Activated CD4-positive, alpha-beta T cell treated with anti-CD3 and anti-CD28 coated beads, Interleukin-10, Interleukin-2, amounts not matched to agents 100 ng/mL and 50 ng/mL, durations not matched to agents 16 hours and 8 hours (primary cell): ENCODE measurements around the gene ELAVL1.
"Not testable (repeated sequence)": the region's sequence is repeated elsewhere in the genome, so short reads cannot be mapped to it uniquely, and the experiment has no call there.

ENCODE experiments used
- DNase-seq: peaks from one replicate; pipeline ENCODE4 v3.0.0-alpha.2; 2020

ELAVL1 gene

GRCh38 chr19:8005534-8006256 lies at the start of gene ELAVL1:
TSS of gene ELAVL1 (minus strand) at chr19:8005641. CDS start at chr19:7991815, 13,826 bp downstream.
- peak; percentile 94 for DNase-seq

GRCh38 chr19:8054169-8054568 lies 48.7 kb upstream of the ELAVL1 start:
- no peak for DNase-seq

DNA sequence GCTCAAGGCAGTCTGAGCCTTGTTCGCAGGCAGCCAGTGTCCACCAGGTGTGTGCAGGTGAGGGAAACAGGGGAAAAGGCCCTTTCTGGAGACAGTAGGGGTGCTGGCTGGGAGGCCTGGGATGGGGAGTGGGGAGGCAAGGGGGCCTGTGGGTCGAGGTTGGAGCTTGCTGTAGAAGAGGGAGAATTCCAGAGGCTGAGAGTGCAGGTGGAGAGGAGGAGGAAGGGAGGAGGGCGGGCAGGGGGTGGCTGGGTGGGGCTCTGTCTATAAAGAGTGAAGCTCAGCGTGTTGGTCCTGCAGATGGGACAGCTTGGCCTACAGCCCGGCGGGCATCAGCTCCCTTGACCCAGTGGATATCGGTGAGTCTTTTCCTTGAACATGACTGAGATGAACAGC lies 47.0 kb upstream of the ELAVL1 start, which contains the start of gene CCL25:
CCL25 (plus strand) TSS at position 297 of the 396 bp plus-strand sequence. CDS start 290 bp downstream, outside the sequence.
- DNase-seq = no peak

- DNase-seq = peak; percentile 89
Observed at GRCh38 chr19:8050274-8051096, 45.0 kb upstream of the ELAVL1 start.

DNA sequence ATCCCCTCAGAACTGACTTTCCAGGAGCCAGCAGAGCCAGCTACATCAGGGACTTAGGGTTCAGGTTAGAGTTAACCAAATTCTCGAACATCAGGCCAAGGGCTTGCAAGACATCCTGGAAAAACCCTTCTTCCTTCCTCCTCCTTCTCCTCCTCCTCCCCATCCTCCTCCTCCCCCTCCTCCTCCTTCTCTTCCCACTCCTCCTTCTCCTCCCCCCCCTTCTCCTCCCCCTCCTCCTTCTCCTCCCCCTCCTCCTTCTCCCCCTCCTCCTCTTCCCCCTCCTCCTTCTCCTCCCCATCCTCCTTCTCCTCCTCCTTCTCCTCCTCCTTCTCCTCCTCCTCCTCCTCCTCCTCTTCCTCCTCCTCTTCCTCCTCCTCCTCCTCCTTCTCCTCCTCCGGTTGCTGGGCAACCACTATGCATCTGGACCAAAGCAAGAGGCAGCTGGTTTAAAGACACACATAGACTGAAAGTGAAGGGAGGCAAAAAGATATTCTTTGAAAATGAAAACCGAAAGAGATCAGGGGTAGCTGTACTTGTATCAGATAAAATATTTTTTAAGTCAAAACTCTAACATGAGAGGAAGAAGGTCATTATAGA lies 41.2 kb upstream of the ELAVL1 start:
- DNase-seq = peak; percentile 18

DNA sequence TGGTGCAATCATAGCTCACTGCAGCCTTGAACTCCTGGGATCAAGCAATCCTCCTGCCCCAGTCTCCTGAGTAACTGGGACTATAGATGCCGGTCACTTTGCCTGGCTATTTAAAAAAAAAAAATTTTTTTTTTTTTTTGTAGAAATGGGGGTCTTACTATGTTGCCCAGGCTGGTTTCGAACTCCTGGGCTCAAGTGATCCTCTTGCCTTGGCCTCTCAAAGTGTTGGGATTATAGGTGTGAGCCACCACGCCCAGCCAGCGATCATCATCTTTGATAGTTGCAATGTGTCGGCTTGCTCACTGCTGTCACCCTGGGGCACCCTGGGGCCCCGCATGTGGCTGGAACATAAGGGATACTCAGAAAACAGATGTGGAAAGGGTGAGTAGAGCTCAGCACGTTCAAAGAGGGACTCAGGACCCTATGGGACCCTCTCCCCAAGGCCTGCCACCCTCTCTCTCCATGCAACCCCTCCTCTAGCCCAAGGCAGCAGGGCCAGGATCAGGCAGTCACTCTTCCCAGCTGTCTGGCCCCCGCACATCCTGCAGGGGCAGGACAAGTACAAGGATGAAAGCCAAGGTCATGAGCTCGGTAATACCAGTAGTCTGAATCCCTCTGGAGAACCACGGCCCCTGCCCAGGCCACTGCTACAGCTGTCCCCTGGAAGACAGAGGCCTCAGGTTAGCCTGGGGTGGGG lies 40.6 kb upstream of the ELAVL1 start:
- no peak for DNase-seq

DNA sequence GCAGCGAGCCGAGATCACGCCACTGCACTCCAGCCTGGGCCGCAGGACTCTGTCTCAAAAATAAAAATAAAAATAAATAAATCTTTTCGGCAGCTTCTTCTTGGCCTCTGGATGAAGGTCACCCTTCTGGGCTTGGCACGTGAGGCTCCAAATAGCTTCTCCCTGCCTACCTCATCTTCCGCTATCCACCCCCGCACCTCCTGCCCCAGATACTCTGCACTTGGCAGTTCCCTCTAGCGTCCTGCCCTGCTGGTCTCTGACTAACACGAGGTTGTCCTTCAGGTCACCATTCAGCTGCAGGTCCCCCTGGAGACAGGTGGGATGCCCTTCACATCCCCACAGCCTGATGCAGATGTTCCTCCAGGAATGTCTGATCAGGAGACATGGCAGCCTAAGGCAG lies 38.6 kb upstream of the ELAVL1 start:
- no peak for DNase-seq

DNA sequence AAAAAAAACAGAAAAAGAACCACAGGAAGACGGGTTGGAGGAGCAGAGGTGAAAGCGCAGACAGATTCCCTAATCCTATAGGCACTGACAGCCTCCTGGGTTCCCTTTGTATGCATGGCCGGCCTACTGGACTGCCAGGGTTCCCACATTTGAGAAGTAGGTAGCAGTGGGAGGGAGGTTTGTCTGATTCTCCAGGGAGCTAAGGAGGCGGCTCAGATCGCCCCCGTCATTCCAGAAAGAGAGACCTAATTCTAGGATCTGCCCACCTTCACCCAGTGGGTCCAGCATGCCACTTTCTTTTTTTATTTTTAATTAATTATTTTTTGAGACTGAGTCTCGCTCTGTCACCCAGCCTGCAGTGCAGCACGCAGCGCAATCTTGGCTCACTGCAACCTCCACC lies 37.5 kb upstream of the ELAVL1 start:
- no peak for DNase-seq

DNA sequence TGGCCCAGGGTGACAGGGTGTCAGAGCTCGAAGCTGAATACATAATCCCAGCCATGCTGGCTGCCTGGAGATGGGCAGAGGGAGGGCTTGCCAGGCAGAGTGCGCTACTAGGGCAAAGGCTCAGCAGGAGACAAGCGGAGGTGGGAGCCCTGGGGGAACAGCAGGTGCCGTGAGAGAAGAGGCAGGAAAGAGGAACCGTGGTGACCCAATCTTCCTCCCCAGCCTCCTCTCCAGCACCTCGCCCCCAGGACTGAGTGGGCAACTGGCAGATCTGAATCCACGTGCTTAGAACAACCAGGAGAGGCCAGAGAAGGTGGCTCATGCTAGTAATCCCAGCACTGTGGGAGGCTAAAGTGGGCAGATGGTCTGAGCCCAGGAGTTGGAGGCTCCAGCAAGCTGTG lies 36.1 kb upstream of the ELAVL1 start:
- DNase-seq = no peak

- no peak for DNase-seq
Observed at GRCh38 chr19:8039231-8039630, 33.8 kb upstream of the ELAVL1 start.

- DNase-seq = no peak
Observed at GRCh38 chr19:8038815-8039214, 33.4 kb upstream of the ELAVL1 start.

DNA sequence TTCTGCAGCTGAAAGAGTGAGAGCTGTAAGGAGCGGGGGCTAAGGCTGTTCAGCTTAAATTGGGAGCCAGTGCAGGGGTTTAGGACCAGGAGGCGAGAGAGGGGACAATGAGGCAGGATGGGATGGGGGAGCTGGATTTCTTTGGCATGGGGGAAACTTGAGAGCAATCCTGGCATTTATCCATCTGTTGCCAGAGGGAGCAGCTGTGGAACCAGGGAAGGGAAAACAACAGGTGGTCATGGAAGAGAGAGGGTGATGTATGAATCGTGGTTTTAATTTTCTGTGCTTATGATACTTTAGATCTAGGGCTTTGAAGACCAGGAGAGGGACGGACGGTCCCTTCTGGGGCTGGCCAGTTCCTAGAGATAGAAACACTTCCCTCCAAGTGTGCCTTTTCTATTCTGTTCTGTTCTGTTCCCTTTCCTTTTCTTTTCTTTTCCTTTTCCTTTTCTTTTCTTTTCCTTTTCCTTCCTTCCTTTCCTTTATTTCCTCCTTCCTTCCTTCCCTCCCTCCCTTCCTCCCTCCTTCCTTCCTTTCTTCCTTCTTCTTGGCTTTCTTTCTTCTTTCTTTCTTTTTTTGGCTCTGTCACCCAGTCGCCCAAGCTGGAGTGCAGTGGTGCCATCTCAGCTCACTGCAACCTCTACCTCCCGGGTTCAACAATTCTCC lies 31.1 kb upstream of the ELAVL1 start:
- DNase-seq = no peak

DNA sequence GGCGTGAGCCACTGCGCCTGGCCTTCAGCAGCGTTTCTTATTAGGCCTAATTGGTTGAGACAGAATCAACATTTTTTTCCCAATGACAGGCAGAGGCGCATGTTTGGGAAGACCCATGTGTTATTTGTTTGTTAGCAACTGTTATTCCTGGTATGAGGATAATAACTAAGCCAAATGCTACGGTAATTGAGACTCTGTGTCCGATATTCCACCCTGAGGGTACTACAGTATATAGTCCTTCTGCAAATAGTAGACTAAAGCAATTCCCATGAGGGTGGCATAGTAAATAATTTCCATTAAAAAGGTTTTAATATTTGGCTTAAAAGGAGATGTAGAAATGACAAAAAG lies 28.7 kb upstream of the ELAVL1 start:
- no peak for DNase-seq

DNA sequence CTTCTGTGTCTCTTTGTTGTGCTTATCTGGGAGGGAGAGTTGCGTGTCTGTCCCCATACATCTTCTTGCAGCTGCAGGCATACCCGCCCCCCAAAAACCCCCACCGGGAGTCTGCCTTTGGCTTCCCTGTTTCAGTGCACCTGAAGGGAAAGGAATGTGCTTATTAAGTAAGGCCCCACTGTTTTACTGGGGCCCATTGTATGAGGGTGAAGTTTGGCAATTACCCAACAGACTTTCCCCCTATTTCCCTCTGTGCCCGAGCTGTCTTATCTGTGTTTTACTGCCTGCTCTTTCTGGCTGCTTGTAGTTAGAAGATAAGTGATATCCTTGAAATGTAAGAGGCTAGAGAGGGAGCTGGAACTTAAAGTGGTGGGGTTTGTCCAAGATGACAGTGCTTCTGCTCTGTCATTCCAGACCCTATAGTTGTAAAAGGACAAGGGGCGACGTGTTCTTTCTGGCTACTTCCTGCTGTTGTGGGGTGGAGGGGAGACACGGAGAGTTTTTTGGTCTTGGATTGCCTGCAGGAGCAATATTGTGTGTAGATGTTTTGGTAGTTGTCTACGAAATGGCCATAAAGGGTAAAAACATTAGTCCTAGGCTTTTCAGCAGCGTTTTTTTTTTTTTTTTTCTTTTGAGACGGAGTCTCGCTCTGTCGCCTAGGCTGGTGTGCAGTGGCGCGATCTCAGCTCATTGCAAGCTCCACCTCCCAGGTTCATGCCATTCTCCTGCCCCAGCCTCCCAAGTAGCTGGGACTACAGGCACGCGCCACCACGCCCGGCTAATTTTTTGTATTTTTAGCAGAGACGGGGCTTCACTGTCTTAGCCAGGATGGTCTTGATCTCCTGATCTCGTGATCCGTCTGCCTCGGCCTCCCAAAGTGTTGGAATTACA lies 28.1 kb upstream of the ELAVL1 start:
- DNase-seq = not testable (repeated sequence)

DNA sequence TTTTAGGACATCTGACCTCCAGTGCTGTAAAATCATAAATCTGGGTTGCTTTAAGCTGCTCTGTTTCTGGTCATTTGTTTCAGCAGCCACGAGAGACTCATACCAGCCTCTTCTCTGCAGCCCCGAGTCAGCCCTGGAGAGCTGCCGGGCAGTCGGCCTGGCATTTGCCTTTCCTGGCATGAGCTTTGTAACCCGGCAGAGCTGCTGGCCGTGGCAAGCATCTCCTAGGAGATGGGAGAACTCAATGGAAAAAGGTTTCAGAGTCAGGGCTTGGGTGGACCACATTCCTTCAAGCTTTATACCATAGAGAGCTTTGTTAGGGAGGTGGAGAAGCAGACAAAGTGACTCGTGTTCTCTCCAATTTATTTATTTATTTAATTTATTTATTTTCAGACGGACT lies 25.5 kb upstream of the ELAVL1 start:
- no peak for DNase-seq

DNA sequence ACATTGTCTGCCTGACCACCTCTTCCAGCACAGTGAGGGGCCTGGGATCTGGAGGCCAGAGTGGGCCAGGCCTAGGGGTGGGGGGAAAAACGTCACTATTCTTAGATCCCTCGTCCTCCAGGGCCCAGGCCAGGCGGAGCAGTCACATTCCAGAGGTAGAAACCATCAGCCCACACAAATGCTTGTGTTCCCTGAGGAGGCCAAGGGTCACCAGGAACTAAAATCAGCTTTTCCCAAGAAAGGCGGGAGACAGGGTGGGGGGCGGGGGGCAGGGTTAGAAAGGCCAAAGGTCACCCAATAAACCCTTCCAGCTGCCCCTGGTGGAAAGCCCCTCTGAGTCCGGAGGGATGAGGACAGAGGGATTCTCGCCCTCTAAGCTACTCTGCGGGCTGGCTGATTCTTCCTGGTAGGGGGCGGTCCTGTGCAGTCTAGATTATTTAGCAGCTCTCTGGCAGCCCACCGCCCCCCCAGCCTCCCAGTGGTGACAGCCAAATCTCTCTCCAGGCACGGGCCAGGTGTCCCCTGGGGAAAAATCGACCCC lies 23.6 kb upstream of the ELAVL1 start:
- no peak for DNase-seq

DNA sequence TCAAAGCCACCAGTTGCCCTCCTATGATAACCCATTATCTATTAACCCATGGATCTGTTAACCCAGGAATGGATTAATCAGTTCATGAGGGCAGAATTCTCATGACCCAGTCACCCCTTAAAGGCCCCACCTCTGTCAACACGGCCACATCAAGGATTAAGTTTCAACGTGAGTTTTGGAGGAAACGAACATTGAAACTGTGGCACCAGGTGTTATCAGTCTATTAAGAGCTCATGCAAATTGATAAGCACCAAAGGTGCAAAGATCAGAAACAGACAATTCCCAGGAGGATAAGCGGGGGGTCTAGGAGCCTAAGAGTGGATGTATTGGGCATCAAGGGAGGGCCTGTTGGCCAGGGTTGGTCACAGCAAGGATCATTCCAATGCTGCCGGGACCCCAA lies 19.9 kb upstream of the ELAVL1 start:
- no peak for DNase-seq

GRCh38 chr19:8024256-8024655 lies 18.8 kb upstream of the ELAVL1 start:
- not testable (repeated sequence) for DNase-seq

GRCh38 chr19:8023371-8023770 lies 17.9 kb upstream of the ELAVL1 start:
- no peak for DNase-seq

DNA sequence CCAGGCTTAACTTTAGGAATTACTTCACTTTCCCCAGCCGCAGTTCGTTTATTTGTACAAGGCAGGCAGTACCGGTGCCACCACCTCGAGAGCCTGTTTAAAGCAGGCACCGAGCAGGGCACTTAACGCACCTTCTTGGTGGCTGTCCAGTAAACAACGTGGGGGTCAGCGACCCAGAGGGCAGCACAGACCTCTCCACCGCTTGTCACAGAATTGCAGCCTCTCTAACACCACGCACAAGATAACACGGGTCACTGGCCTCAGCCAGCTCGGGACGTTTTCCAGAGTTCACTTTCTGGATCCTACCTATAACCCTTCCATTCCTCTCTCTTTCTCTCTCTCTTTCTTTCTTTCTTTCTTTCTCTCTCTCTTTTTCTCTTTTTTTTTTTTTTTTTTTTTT lies 16.8 kb upstream of the ELAVL1 start:
- no peak for DNase-seq

GRCh38 chr19:8021374-8021773 lies 15.9 kb upstream of the ELAVL1 start:
- DNase-seq = no peak
